Testis (tissue), 3 donors: Measurements from ENCODE around the gene ZNF521. TPM values are rescaled to one million over a fixed set of nuclear protein-coding genes. Genes with fewer than 3 reads are reported as not detected.

Experiments used
- DNase-seq: peaks from one replicate; pipeline ENCODE4 v3.0.0-alpha.2; 2019
- H3K27ac ChIP-seq, 2 donors: fragments of 200-600 bp; sonication (generic); one replicate each; pipeline ENCODE4 v1.5.1; 2019
- H3K27me3 ChIP-seq: fragments of 200-600 bp; sonication (generic); one replicate; pipeline ENCODE4 v1.5.1; 2019
- H3K36me3 ChIP-seq: fragments of 200-600 bp; sonication (generic); one replicate; pipeline ENCODE4 v1.5.1; 2017; ENCODE audit warnings: low read depth; ENCODE audit errors: missing control alignments
- H3K4me1 ChIP-seq: fragments of 200-600 bp; sonication (generic); one replicate; pipeline ENCODE4 v1.5.1; 2019
- H3K4me3 ChIP-seq, 2 donors: fragments of 200-600 bp; sonication (generic); one replicate each; pipeline ENCODE4 v1.5.1; 2017 to 2019
- H3K9me3 ChIP-seq: fragments of 200-600 bp; sonication (generic); one replicate; pipeline ENCODE4 v1.5.1; 2017
- POLR2A ChIP-seq: fragments of 450-650 bp; IDR thresholded peaks from one replicate; pipeline ENCODE4 v1.6.1; 2017; ENCODE audit warnings: antibody characterized with exemption, mild to moderate bottlenecking, moderate library complexity
- WGBS, 2 donors: methylation state at CpG; one replicate each; pipeline ENCODE4 v1.1.5; 2018; 5-methylcytosine and 5-hydroxymethylcytosine counted together
- intact Hi-C: fragments of 100-400 bp; cut with DNase I; formaldehyde crosslinking; loops from one replicate; pipeline ENCODE4 v1.15.1; 2023; ENCODE audit warnings: low total_unique reads
- polyA plus RNA-seq: library from polyadenylated mRNA; stranded (reverse); fragments of 350-450 nt; fragmentation: Illumina TruSeq; extraction: RNeasy Lipid Tissue Mini Kit (QIAGEN cat#74804); gene quantifications from one replicate; pipeline ENCODE4 v1.2.3, GENCODE V29; 2014; ENCODE audit warnings: low read depth, low replicate concordance; ENCODE audit not compliant: insufficient read depth
- total RNA-seq, 2 donors: library from RNA; depleted of rRNA; stranded (reverse); fragments of >200 nt; gene quantifications; one replicate each; pipeline ENCODE4 v1.2.3, GENCODE V29; 2016
- TF ChIP-seq, protein P1 (sequence below), 3 experiments: fragments of 450-650 bp in 2 of 3; fragments of 200-600 bp in 1 of 3; sonication (generic) in 1 of 3; IDR thresholded peaks; one replicate each; pipeline ENCODE4 v1.5.1; 2016 to 2019; ENCODE audit warnings: antibody characterized with exemption in 3 of 3, mild to moderate bottlenecking in 2 of 3, moderate library complexity in 1 of 3

The ZNF521 gene
- total and polyA plus RNA-seq, 3 donors from 2014 or later, result 8.7 to 46.9 (median 34.7) TPM

DNA sequence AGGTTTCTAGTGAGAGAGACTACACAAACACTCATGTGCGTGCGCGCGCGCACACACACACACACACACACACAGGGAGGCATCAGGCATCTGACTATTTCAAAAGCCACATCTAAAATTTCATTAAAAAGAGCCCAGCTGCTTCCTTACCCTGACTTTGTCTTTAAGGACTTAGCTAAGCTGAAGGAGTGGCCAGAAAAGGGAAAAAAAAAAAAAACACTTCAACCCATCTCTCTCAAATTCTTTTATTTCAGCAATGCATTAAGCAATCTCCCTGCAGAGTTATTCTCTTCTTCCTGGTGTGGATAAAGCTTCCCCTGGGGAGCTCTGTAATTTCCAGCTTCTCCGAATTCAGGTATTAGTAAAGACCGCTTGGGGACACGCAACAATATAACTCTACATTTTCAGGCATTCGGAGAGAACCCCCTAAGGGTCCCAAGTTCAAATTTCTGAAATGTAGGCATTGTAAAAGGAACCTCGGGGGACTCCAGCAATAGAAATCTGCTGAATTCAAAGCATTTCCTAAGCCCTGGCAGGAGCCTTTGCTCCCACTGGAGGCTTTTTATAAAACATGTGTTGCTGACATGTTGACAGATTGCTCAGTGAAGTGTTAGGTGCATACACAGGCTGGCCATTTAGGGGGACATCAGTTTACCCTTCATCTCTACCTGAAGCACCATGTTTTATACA lies 67.0 kb downstream of the ZNF521 start:
- no peak for DNase-seq
- 65 to 74% methylated on average over 10 of the region's 10 CpGs for WGBS, 2 donors
- Histone ChIP-seq H3K27ac (no peak overlapping the region), H3K4me3 (no peak overlapping the region), H3K27me3 (no peaks in the 10 kb centered on the region), H3K9me3 (no peaks in the 10 kb centered on the region), H3K36me3 (no peaks in the 10 kb centered on the region), H3K4me1 (no peaks in the 10 kb centered on the region)
- no peak for TF ChIP-seq POLR2A
- TF ChIP-seq, protein P1, sequence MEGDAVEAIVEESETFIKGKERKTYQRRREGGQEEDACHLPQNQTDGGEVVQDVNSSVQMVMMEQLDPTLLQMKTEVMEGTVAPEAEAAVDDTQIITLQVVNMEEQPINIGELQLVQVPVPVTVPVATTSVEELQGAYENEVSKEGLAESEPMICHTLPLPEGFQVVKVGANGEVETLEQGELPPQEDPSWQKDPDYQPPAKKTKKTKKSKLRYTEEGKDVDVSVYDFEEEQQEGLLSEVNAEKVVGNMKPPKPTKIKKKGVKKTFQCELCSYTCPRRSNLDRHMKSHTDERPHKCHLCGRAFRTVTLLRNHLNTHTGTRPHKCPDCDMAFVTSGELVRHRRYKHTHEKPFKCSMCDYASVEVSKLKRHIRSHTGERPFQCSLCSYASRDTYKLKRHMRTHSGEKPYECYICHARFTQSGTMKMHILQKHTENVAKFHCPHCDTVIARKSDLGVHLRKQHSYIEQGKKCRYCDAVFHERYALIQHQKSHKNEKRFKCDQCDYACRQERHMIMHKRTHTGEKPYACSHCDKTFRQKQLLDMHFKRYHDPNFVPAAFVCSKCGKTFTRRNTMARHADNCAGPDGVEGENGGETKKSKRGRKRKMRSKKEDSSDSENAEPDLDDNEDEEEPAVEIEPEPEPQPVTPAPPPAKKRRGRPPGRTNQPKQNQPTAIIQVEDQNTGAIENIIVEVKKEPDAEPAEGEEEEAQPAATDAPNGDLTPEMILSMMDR (IDR thresholded peaks at IDR 0.05), result no peak
- intact Hi-C loops, result no loop called here

DNA sequence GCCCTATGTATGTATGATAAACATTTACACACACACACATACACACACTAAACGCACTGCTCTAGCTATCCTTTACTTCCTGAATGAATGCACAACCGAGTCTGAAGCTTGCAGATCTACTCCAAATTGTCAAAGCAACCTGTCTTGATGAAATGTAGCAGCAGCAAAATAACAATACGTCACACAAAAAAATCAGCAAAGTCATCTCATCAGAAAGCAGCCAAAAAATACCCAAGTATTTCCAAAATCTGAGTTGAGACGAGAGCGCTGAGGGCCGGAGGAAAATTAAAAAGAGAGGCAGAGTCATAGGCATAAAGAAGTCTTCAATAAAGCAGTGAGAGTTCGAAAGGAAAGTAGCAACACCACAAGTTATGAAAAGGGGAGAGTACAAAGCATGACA lies 67.7 kb downstream of the ZNF521 start:
- intact Hi-C loops, result no loop called here
- no peak overlapping the region for H3K4me3 ChIP-seq
- H3K27ac ChIP-seq, result no peak overlapping the region

DNA sequence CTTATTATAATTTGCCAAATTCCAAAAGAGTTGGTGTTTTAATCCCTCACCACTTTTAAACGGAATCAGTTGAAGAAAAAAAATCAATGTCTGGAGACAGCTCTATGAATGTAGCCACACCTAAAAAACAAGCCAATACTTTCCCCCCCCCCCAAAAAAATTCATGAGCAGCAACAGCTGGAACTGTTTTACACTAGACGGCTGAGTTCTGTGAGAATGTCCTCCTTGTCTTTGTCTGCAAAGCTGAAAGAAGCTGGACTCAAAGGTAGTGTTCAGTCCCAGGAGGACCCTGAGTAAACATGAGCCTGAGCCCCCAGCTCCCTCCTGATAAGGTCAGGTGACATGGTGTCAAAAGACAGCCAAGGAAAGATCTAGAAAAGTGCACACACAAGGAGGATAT lies 68.2 kb downstream of the ZNF521 start:
- no peak overlapping the region for H3K4me3 ChIP-seq
- H3K36me3 ChIP-seq, result no peaks in the 10 kb centered on the region
- TF ChIP-seq, protein P1 (IDR thresholded peaks at IDR 0.05), result no peak
- TF ChIP-seq POLR2A, result no peak
- no peak for DNase-seq
- intact Hi-C loops, result no loop called here
- H3K27ac ChIP-seq, result no peak overlapping the region
- no peaks in the 10 kb centered on the region for H3K9me3 ChIP-seq
- no peaks in the 10 kb centered on the region for H3K27me3 ChIP-seq
- WGBS, 2 donors, result 58 to 62% methylated on average over 2 of the region's 2 CpGs
- no peaks in the 10 kb centered on the region for H3K4me1 ChIP-seq

More for the DNA sequence above, 67.7 kb downstream of the ZNF521 start:
- Histone ChIP-seq H3K27me3 (no peaks in the 10 kb centered on the region), H3K36me3 (no peaks in the 10 kb centered on the region), H3K9me3 (no peaks in the 10 kb centered on the region), H3K4me1 (no peaks in the 10 kb centered on the region)
- no peak for DNase-seq
- TF ChIP-seq, protein P1 (IDR thresholded peaks at IDR 0.05), result no peak
- WGBS, 2 donors, result 64 to 74% methylated on average over 7 of the region's 7 CpGs

DNA sequence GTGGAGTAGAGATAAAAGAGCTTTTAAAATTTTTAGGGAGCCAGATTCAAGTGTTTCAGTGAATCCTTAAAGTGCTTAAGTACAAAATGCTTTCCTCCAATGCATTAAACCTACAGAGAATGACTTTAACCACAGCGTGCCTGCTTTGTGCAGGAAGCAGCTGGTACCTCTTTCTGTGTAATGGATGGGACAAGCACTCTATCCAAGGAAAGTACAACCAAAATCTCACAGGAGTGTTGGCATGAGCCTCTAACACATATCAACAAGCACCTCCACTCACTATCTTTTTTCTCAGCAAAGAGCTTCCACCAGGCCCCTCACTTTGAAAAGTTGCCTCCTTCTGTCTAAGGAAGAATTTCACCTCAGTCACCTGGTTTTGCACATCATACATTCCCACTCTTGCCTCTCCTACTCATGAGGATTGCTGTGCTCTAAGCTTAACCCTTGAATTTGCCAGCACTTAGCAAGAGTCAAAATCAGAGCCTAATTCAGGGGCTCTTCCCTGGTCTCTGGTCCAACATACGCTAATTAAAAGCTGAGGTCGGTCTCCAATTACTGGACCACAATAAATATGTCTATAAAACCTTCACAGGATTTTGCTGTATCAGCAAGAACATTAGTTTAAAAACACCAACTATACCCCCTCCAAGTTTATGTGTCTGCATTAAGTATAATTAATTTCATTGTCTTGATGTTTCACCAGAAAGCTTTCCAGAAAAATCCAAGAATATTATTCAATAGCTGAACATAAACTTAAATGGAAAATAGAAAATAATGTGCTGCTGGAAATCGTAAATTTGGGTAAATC lies 68.9 kb downstream of the ZNF521 start:
- 87 to 92% methylated on average over 4 of the region's 4 CpGs for WGBS, 2 donors
- TF ChIP-seq, protein P1 (IDR thresholded peaks at IDR 0.05), result no peak
- TF ChIP-seq POLR2A, result no peak
- intact Hi-C loops, result no loop called here
- H3K9me3 ChIP-seq, result no peaks in the 10 kb centered on the region
- no peak overlapping the region for H3K27ac ChIP-seq
- DNase-seq, result no peak
- no peak overlapping the region for H3K4me3 ChIP-seq
- H3K27me3 ChIP-seq, result no peaks in the 10 kb centered on the region
- H3K4me1 ChIP-seq, result no peaks in the 10 kb centered on the region
- H3K36me3 ChIP-seq, result no peaks in the 10 kb centered on the region
